Fibroblast of villous mesenchyme (primary cell): Measurements from ENCODE around the gene FOXD4L6. TPM values are rescaled to one million over a fixed set of nuclear protein-coding genes. Genes with fewer than 3 reads are reported as not detected.
"Not testable (repeated sequence)": the region's sequence is repeated elsewhere in the genome, so short reads cannot be mapped to it uniquely, and the experiment has no call there.

Experiments
- DNase-seq: peaks from one replicate; pipeline ENCODE4 v3.0.0-alpha.2; 2010; ENCODE audit warnings: low read depth
- H3K4me3 ChIP-seq: 2 replicates; pipeline ENCODE4 v1.5.1; 2011; ENCODE audit warnings: low read depth, mild to moderate bottlenecking, low read length
- total RNA-seq: library from RNA; depleted of rRNA; stranded (reverse); fragments of >200 nt; gene quantifications from 2 replicates; pipeline ENCODE4 v1.2.3, GENCODE V29; 2012

FOXD4L6 gene
- total RNA-seq, 1 donor = not detected

DNA sequence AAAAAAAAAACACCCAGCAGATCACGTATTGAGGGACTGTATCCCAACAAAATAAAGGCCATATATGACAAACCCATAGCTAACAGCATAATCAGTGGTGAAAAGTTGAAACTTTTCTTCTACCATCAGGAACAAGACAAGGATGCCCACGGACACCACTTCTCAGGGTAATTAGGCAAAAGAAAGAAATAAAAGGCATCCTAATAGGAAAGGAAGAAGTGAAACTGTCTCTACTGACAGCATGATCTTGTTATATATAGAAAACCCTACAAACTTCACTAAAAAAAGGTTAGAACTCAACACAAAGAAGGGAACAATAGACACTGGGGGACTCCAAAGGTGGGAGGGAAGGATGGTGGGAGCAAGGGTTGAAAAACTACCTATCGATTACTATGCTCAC, 42.3 kb downstream of the FOXD4L6 start:
- DNase-seq = not testable (repeated sequence)

DNA sequence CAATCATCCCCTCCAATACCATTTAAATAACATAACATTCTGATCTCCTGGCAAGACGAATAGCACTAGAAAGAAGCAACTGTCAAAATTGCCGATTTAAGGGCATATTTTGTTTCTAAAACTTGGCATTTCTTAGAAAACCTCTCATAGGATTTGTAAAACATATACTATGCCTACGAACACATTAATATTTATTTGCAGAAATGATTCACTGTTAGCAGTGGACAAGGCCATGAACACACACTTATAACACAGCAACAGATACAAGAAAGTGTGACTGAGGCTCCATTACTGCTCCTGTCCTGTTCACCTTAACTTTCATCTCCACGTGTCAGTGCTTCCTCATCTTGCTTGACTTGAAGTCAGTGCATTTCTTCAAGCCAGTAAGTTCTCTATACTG, 46.1 kb downstream of the FOXD4L6 start:
- not testable (repeated sequence) for H3K4me3 ChIP-seq, DNase-seq

More for the DNA sequence above, 42.3 kb downstream of the FOXD4L6 start:
- not testable (repeated sequence) for H3K4me3 ChIP-seq

DNA sequence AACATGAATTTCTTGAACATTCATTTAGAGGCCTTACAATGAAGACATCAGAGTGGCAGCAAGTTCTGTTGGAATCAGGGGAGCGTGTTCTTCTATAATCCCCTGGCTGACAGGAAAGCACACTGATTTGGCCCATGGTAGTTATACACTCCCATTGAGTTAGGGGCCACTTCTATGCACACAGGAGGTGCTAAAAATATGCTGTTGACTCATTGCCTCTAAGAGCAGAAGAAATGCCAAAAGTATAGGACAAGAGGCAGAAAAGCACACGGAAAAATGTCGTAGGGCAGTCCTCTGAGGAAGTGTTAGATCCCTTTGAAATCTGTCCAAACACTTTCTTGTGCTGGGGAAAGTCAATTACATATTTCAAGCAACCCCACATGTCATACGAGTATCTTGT, 49.0 kb downstream of the FOXD4L6 start:
- H3K4me3 ChIP-seq, DNase-seq: not testable (repeated sequence)

DNA sequence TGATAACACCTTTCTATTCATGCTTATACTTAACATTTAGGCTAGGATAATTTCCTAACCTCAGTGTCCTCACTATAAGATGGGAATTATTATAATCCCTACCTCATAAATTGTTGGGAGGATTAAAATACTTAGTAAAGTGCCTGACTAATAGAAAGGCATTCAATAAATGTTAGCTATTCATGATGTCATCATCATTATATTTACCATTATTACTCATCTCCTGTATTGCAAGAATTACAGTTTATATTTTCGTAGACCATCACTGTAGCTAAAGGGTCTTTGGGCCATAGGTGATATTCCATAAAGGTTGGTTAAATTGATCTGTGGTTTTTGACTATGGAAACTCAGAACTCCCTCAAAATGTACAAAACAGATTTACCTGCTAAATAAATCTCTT, 50.9 kb downstream of the FOXD4L6 start:
- H3K4me3 ChIP-seq, DNase-seq: not testable (repeated sequence)

Other genes with a start within 250 kb of the FOXD4L6 start
- gene ZNG1F, start 60.6 kb upstream of the FOXD4L6 start, total RNA-seq = 6.5 and 7.1 TPM in 2 replicates